HepG2 (cell line): ENCODE measurements around the gene PLEKHG4.

Source experiments
- AFF4 ChIP-seq: sonication (generic); formaldehyde crosslinking; IDR thresholded peaks from 2 replicates; pipeline ENCODE4 v1.4.0; 2020; ENCODE audit warnings: missing genetic modification reagents
- CHD2 ChIP-seq: IDR thresholded peaks from 2 replicates; pipeline ENCODE4 v1.6.1; 2011; ENCODE audit warnings: low read depth, low read length, improper control_type of control experiment
- EED ChIP-seq: sonication (generic); formaldehyde crosslinking; IDR thresholded peaks from 2 replicates; pipeline ENCODE4 v1.5.0; 2020; ENCODE audit warnings: mild to moderate bottlenecking, missing genetic modification reagents
- KDM5A ChIP-seq: fragments of 200-600 bp; sonication (generic); IDR thresholded peaks from 2 replicates; pipeline ENCODE4 v1.7.0; 2018; ENCODE audit warnings: antibody characterized with exemption, mild to moderate bottlenecking, low read length, borderline replicate concordance
- NR2F6 ChIP-seq, 2 experiments: IDR thresholded peaks; 2 replicates each; pipeline ENCODE4 v1.6.1; 2016; ENCODE audit warnings: antibody characterized with exemption in 1 of 2, mild to moderate bottlenecking in 1 of 2
- NR3C1 ChIP-seq: sonication (generic); formaldehyde crosslinking; IDR thresholded peaks from 2 replicates; pipeline ENCODE4 v1.4.0; 2020; ENCODE audit warnings: missing genetic modification reagents
- RFX1 ChIP-seq: fragments of 450-650 bp; IDR thresholded peaks from 2 replicates; pipeline ENCODE4 v1.6.1; 2017
- RFX5 ChIP-seq: IDR thresholded peaks from 2 replicates; pipeline ENCODE4 v1.6.1; 2011; ENCODE audit warnings: low read depth, low read length, improper control_type of control experiment
- ZKSCAN1 ChIP-seq: fragments of 150-350 bp; IDR thresholded peaks from 2 replicates; pipeline ENCODE4 v1.6.1; 2014; ENCODE audit warnings: low read length
- ZNF597 ChIP-seq: sonication (generic); formaldehyde crosslinking; IDR thresholded peaks from 2 replicates; pipeline ENCODE4 v1.5.0; 2020; ENCODE audit warnings: missing genetic modification reagents

DNA sequence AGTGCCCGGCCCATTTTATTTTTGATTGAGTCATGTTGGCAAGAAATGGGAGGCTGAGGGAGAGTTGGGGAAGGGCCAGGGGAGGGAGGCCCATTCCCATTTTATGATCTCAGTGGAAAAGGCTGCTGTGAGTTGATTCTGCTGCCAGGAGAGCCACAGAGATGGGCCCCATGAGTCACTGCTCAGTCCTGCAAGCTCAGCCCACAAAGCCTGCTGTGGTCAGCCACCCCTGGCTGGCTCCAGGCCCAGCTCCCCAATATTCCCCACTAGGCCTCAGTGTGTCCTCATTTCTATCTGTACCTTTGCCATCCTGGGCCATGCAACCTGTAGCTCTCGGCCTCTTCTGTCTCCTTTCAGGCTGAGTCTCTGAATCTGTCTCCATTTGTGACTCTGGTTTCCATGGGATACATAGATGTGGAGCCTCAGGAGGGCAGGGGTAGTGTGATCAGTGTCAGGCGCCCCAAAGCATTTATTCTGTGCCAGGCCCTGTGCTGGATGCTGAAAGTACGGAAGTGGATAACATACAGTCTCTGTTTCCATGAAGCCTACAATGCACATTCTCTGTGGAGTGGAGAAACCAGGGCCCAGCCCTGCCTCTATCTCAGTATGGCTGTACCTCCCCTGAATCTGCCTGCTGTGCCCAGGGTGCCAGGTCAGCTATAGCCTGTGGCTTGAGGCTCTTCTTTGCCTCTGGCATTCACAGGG, 1.9 kb upstream of the PLEKHG4 start:
- no peak for TF ChIP-seq RFX1
- no peak for TF ChIP-seq AFF4
- TF ChIP-seq ZKSCAN1, result no peak
- TF ChIP-seq NR2F6 (IDR thresholded peaks at IDR 0.05), result no peak
- TF ChIP-seq NR2F6 (CRISPR knock-in tag; IDR thresholded peaks at IDR 0.05), result no peak
- no peak for TF ChIP-seq ZNF597
- TF ChIP-seq RFX5, result no peak
- no peak for TF ChIP-seq NR3C1 (CRISPR knock-in tag)
- TF ChIP-seq EED (CRISPR knock-in tag), result no peak
- TF ChIP-seq KDM5A, result no peak
- no peak for TF ChIP-seq CHD2
